ENCODE measurements around the gene FCN3. TPM values are rescaled to one million over a fixed set of nuclear protein-coding genes. Genes with fewer than 3 reads are reported as not detected.
A peak's percentile ranks its signal among the peaks of the same experiment; 100 is the strongest.

Gene FCN3
- total and polyA plus RNA-seq, 10 of the 15 experiments (the other 5 are each of a cell fraction or from before 2014, with no cell fraction given) = 0.28 TPM; not detected in 9

DNA sequence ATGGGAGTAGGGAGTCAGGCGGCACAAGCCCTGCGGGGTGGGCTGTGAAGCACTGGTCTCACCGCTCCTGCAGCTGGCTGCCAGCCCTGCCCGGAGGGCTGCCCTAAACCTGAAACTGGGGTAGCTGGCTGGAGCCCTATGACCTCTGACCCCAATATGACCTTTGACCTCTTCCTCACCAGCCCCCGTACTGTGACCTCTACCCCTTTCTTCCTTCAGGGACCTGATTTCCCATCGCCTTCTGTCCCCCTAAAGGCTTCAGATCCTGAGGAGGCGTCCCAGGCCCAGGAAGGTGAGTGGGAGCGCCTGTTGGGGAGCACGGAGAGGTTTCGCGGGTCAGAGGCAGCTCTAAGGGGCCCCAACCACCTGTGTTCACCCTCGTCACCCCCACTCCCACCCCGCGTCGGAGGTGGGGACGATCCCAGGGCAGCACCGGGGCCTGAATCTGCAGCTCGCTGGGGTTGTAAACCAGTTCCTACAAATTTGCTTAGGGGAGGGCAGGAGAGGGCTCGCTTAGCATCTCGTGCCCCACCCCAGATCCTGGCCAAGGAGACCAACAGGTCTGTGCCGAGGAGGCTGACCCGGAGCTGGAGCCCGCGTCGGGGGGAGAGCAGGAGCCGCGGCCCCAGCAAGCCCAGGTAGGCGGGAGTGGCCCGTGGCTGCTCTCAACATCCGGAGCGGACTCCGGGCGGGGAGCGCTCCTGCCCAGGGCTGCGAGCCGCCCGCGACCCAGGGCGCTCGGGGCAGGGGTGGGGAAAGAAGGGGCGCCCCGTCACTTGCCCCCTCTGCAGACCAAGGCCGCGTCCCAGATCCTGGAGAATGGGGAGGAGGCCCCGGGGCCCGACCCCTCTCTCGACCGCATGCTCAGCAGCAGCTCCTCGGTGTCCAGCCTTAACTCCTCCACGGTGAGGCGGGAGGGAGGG lies 25.5 kb downstream of the FCN3 start:
- Histone ChIP-seq H3K4me2 (ENCODE audit: control insufficient read depth, insufficient read depth) (peak overlapping the region; percentile 71; the same call in 1 of the 2 replicates), H2AFZ (ENCODE audit: control insufficient read depth, low read depth, low read length) (peak overlapping the region; percentile 43; the same call in 1 of the 2 replicates), H3K4me1 (ENCODE audit: control insufficient read depth, insufficient read depth, low read length) (no peaks in the 10 kb centered on the region; the same call in 1 of the 2 replicates), H3K27ac (ENCODE audit: control insufficient read depth, insufficient read depth) (no peak overlapping the region), H3K9me3 (replicated peaks; ENCODE audit: control insufficient read depth, insufficient read depth, low read length) (no peaks in the 10 kb centered on the region), H3K27me3 (replicated peaks in 1 of 2; ENCODE audit: control insufficient read depth in 2 of 2, insufficient read depth in 2 of 2, low read length in 1 of 2) (no peaks in the 10 kb centered on the region), H3K4me3 (no peak overlapping the region), H3K79me2 (ENCODE audit: control insufficient read depth, insufficient read depth, low read length) (no peaks in the 10 kb centered on the region), H4K20me1 (ENCODE audit: control insufficient read depth, insufficient read depth) (no peaks in the 10 kb centered on the region), H3K36me3 (ENCODE audit: control insufficient read depth in 2 of 2, insufficient read depth in 2 of 2, low read length in 1 of 2) (no peaks in the 10 kb centered on the region), H3K9ac (ENCODE audit: control insufficient read depth, insufficient read depth, low read length) (no peak overlapping the region)
- FAIRE-seq (no peak), DNase-seq (ENCODE audit: low read depth, low spot score) (no peak), ATAC-seq (no peak; the same call in 2 of the 3 replicates)
- intact Hi-C loops (cut with micrococcal nuclease; ENCODE audit: unreplicated experiment) = no loop called here
- ChIA-PET SMC1A (ENCODE audit: uncharacterized antibody, unreplicated experiment) (no interaction called here), CTCF (interaction anchor here (0.6 to 0.9 kb wide), 2 partner anchors 16 to 273 kb away, joined by 3 read pairs; no protein-coding TSS in a partner anchor), RAD21 (ENCODE audit: unreplicated experiment) (interaction anchor here (0.6 kb wide), 1 partner anchor 11 kb away, joined by 3 read pairs; no protein-coding TSS in a partner anchor), POLR2A (no interaction called here)
- in situ Hi-C loops (cut with MboI) = no loop called here
- WGBS (ENCODE audit: insufficient coverage, insufficient replicate concordance, low lambda C conversion rate, missing lambda C conversion rate) = 55% methylated on average over 38 of the region's 51 CpGs
- BruUV-seq (replicated peaks) = no TSS peak
- TF ChIP-seq NR2C1 (IDR thresholded peaks at IDR 0.05) (peak; percentile 84), YBX1 (IDR thresholded peaks at IDR 0.05) (no peak), WRNIP1 (IDR thresholded peaks at IDR 0.05; ENCODE audit: borderline replicate concordance, low read depth, low read length) (no peak), ESRRA (IDR thresholded peaks at IDR 0.05; ENCODE audit: low read length) (no peak), HCFC1 (IDR thresholded peaks at IDR 0.05; ENCODE audit: low read length) (no peak), RBBP5 (conservative IDR thresholded peaks at IDR 0.05) (no peak), NFYA (IDR thresholded peaks at IDR 0.05; ENCODE audit: borderline replicate concordance, low read depth, low read length) (no peak), MEF2B (IDR thresholded peaks at IDR 0.05; ENCODE audit: partially characterized antibody, poor library complexity, severe bottlenecking) (no peak), ZBED1 (IDR thresholded peaks at IDR 0.05; ENCODE audit: borderline replicate concordance) (no peak), SREBF1 (IDR thresholded peaks at IDR 0.05; ENCODE audit: low read length) (no peak), NR2C2 (IDR thresholded peaks at IDR 0.05; ENCODE audit: borderline replicate concordance, control insufficient read depth, insufficient read length, low read depth) (peak; percentile 76), MTA3 (IDR thresholded peaks at IDR 0.05; ENCODE audit: borderline replicate concordance, low read length) (no peak)
- TF ChIP-seq, protein P1, sequence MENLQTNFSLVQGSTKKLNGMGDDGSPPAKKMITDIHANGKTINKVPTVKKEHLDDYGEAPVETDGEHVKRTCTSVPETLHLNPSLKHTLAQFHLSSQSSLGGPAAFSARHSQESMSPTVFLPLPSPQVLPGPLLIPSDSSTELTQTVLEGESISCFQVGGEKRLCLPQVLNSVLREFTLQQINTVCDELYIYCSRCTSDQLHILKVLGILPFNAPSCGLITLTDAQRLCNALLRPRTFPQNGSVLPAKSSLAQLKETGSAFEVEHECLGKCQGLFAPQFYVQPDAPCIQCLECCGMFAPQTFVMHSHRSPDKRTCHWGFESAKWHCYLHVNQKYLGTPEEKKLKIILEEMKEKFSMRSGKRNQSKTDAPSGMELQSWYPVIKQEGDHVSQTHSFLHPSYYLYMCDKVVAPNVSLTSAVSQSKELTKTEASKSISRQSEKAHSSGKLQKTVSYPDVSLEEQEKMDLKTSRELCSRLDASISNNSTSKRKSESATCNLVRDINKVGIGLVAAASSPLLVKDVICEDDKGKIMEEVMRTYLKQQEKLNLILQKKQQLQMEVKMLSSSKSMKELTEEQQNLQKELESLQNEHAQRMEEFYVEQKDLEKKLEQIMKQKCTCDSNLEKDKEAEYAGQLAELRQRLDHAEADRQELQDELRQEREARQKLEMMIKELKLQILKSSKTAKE (IDR thresholded peaks at IDR 0.05; ENCODE audit: low read depth, poor library complexity, severe bottlenecking) = no peak
- TF ChIP-seq, protein P2, sequence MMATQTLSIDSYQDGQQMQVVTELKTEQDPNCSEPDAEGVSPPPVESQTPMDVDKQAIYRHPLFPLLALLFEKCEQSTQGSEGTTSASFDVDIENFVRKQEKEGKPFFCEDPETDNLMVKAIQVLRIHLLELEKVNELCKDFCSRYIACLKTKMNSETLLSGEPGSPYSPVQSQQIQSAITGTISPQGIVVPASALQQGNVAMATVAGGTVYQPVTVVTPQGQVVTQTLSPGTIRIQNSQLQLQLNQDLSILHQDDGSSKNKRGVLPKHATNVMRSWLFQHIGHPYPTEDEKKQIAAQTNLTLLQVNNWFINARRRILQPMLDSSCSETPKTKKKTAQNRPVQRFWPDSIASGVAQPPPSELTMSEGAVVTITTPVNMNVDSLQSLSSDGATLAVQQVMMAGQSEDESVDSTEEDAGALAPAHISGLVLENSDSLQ (IDR thresholded peaks at IDR 0.05) = no peak
- TF ChIP-seq, protein P3, sequence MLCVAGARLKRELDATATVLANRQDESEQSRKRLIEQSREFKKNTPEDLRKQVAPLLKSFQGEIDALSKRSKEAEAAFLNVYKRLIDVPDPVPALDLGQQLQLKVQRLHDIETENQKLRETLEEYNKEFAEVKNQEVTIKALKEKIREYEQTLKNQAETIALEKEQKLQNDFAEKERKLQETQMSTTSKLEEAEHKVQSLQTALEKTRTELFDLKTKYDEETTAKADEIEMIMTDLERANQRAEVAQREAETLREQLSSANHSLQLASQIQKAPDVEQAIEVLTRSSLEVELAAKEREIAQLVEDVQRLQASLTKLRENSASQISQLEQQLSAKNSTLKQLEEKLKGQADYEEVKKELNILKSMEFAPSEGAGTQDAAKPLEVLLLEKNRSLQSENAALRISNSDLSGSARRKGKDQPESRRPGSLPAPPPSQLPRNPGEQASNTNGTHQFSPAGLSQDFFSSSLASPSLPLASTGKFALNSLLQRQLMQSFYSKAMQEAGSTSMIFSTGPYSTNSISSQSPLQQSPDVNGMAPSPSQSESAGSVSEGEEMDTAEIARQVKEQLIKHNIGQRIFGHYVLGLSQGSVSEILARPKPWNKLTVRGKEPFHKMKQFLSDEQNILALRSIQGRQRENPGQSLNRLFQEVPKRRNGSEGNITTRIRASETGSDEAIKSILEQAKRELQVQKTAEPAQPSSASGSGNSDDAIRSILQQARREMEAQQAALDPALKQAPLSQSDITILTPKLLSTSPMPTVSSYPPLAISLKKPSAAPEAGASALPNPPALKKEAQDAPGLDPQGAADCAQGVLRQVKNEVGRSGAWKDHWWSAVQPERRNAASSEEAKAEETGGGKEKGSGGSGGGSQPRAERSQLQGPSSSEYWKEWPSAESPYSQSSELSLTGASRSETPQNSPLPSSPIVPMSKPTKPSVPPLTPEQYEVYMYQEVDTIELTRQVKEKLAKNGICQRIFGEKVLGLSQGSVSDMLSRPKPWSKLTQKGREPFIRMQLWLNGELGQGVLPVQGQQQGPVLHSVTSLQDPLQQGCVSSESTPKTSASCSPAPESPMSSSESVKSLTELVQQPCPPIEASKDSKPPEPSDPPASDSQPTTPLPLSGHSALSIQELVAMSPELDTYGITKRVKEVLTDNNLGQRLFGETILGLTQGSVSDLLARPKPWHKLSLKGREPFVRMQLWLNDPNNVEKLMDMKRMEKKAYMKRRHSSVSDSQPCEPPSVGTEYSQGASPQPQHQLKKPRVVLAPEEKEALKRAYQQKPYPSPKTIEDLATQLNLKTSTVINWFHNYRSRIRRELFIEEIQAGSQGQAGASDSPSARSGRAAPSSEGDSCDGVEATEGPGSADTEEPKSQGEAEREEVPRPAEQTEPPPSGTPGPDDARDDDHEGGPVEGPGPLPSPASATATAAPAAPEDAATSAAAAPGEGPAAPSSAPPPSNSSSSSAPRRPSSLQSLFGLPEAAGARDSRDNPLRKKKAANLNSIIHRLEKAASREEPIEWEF (IDR thresholded peaks at IDR 0.05; ENCODE audit: insufficient replicate concordance, low read depth, low read length) = no peak

All from GM12878 (cell line).